NT2/D1 (cell line): Measurements from ENCODE around the gene SPATA20.

Experiments used
- SUZ12 ChIP-seq: IDR thresholded peaks from 2 replicates; pipeline ENCODE4 v1.6.1; 2011; ENCODE audit not compliant: insufficient read length, insufficient read depth; ENCODE audit errors: extremely low read depth
- YY1 ChIP-seq: IDR thresholded peaks from 2 replicates; pipeline ENCODE4 v1.6.1; 2011; ENCODE audit not compliant: insufficient read length, insufficient read depth
- ZNF274 ChIP-seq: IDR thresholded peaks from 2 replicates; pipeline ENCODE4 v1.6.1; 2011; ENCODE audit warnings: mild to moderate bottlenecking, low read depth, low read length

DNA sequence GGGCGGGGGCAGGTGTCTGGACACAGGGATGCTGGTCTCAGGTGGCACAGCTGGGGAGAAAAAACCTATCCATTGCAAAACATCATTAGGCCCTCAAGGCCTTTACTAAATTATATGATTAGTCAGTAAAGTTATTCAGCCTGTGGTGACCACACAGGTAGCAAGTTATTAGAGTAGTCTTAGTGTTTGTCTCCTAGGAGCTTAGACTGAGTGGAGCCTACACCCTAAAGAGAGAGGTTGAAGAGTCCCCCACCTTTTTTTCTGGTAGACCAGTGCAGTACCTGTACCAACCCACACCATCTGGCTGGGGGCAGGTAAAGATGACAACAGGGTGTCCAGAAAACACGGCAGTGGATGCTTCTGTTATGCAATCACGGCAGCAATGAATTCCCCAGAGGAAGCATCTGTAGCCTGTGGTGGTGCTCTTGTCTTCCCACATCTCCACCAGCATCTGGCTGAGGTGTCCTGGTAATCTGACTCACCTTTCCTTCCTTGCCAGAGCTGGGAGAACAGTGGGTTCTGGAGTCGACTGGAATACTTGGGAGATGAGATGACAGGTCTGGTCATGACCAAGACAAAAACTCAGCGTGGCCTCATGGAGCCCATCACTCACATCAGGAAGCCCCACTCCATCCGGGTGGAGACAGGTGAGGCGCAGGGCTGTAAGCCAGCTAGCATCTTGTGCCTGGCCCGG lies 27.7 kb upstream of the SPATA20 start:
- TF ChIP-seq SUZ12 (no peak), ZNF274 (no peak), YY1 (no peak)
